ENCODE measurements around the gene MRPL28. TPM values are rescaled to one million over a fixed set of nuclear protein-coding genes. Genes with fewer than 3 reads are reported as not detected.

The MRPL28 gene
- total RNA-seq, 4 donors from 2014 or later, result 45.1 to 79.5 (median 65.3) TPM

DNA sequence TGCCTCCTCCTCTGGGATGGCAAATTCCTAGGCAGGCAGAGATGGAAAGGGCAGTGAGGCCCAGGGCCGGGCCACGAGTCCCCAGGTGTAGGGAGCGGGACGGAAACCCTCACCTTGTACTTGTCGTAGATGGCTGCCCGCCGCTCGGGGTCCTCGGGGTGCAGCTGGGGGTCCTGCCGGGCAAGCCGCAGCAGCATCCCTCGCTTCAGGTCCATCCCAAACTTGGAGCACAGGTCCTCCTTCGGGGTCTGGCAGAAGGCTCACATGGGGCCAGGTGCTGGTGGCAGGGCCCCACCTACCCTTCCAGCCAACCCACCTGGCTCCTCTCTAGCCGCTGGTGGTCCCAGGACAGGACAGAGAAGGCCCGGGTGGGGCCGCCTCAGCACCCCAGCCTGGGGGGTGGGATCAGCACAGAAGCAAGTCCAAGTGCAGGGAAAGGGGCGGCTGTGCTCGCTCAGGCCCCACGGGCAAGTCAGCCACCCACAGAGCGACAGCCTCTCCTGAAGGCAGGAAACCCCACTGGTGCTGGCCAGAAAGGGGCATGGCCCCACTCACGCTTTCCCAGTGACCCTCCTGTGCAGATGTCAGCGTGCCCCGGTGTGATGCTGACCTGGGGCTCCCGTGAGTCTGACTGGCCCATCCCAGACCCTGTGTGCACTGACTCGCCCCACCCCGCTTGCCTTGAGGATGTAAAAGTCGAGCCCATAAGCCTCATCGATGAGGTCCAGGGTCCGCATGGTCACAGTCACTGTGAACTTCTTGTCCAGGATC, 1.8 kb downstream of the MRPL28 start:
- Histone ChIP-seq H3K9me3 (no peaks in the 10 kb centered on the region), H3K36me3 (peaks cover 4 to 60% (median 12%) of the 10 kb centered on the region in 3 donors), H3K4me1 (peaks cover 0 to 23% (median 12%) of the 10 kb centered on the region in 4 donors), H3K27me3 (peaks cover 0 to 13% of the 10 kb centered on the region in 2 donors), H3K27ac (no peak overlapping the region), H3K4me3 (no peak overlapping the region)
- no peak for DNase-seq (ENCODE audit: low spot score in 2 of 2)
- WGBS, 2 donors, result 91 to 98% methylated on average over 17 to 26 of the region's 29 CpGs
- TF ChIP-seq CTCF (IDR thresholded peaks at IDR 0.05) (no peak), POLR2A (IDR thresholded peaks at IDR 0.05) (no peak), EP300 (IDR thresholded peaks at IDR 0.05) (no peak)

GRCh38 chr16:367333-367903, 2.9 kb downstream of the MRPL28 start:
- DNase-seq (ENCODE audit: low spot score in 2 of 2), result no peak
- Histone ChIP-seq H3K4me3 (no peak overlapping the region), H3K27ac (no peak overlapping the region), H3K36me3 (peaks cover 4 to 49% (median 12%) of the 10 kb centered on the region in 3 donors), H3K9me3 (no peaks in the 10 kb centered on the region), H3K4me1 (peaks cover 0 to 23% (median 13%) of the 10 kb centered on the region in 4 donors), H3K27me3 (peaks cover 0 to 23% of the 10 kb centered on the region in 2 donors)
- TF ChIP-seq EP300 (IDR thresholded peaks at IDR 0.05) (no peak), CTCF (IDR thresholded peaks at IDR 0.05) (no peak), POLR2A (IDR thresholded peaks at IDR 0.05) (no peak)
- WGBS, 2 donors, result 90 to 94% methylated on average over 13 to 15 of the region's 18 CpGs

GRCh38 chr16:366476-366875, 3.9 kb downstream of the MRPL28 start:
- Histone ChIP-seq H3K9me3 (no peaks in the 10 kb centered on the region), H3K4me1 (peaks cover 0 to 24% (median 14%) of the 10 kb centered on the region in 4 donors), H3K4me3 (no peak overlapping the region), H3K27me3 (peaks cover 0 to 23% of the 10 kb centered on the region in 2 donors), H3K27ac (no peak overlapping the region), H3K36me3 (peaks cover 4 to 39% (median 12%) of the 10 kb centered on the region in 3 donors)
- DNase-seq (ENCODE audit: low spot score in 2 of 2), result no peak
- 84 to 85% methylated on average over 7 to 9 of the region's 10 CpGs for WGBS, 2 donors
- TF ChIP-seq POLR2A (IDR thresholded peaks at IDR 0.05) (no peak), EP300 (IDR thresholded peaks at IDR 0.05) (no peak), CTCF (IDR thresholded peaks at IDR 0.05) (no peak)

- DNase-seq (ENCODE audit: low spot score in 2 of 2), result no peak
- no peak overlapping the region for H3K27ac ChIP-seq
- 64 to 68% methylated on average over 15 to 19 of the region's 19 CpGs for WGBS, 2 donors
- TF ChIP-seq EP300 (IDR thresholded peaks at IDR 0.05) (no peak), POLR2A (IDR thresholded peaks at IDR 0.05) (no peak), CTCF (IDR thresholded peaks at IDR 0.05) (no peak)
- peaks cover 0 to 23% of the 10 kb centered on the region in 2 donors for H3K27me3 ChIP-seq
- H3K4me3 ChIP-seq, result no peak overlapping the region
- H3K36me3 ChIP-seq, result peaks cover 4 to 37% (median 12%) of the 10 kb centered on the region in 3 donors
- peaks cover 0 to 12% (median 6%) of the 10 kb centered on the region in 4 donors for H3K4me1 ChIP-seq
- H3K9me3 ChIP-seq, result no peaks in the 10 kb centered on the region
Measured at GRCh38 chr16:364595-365491, 5.5 kb downstream of the MRPL28 start.

Measured in tibial nerve (tissue), 4 donors.